B cell (primary cell): ENCODE data around the gene DOCK4. TPM values are rescaled to one million over a fixed set of nuclear protein-coding genes. Genes with fewer than 3 reads are reported as not detected.

Source experiments
- ATAC-seq: fragments of 200-7000 bp; cut with Tn5 transposase; one replicate; pipeline ENCODE4 v1.10.0; 2021; ENCODE audit warnings: low read depth, mild to moderate bottlenecking, moderate number of reproducible peaks, moderate library complexity
- CTCF ChIA-PET: fragments of 350-600 bp; sonication (Branson Sonifier 250); formaldehyde crosslinking; loops from one replicate; lab custom pipeline; 2021; ENCODE audit warnings: antibody characterized with exemption, inconsistent platforms; lab: Charles Lee
- POLR2A ChIA-PET: fragments of 350-600 bp; sonication (Branson Sonifier 250); formaldehyde crosslinking; loops from one replicate; lab custom pipeline; 2021; ENCODE audit warnings: antibody characterized with exemption; lab: Charles Lee
- DNase-seq: peaks from one replicate; pipeline ENCODE4 v3.0.0; 2013
- H2AFZ ChIP-seq: 2 replicates; pipeline ENCODE4 v1.6.1; 2012; ENCODE audit warnings: mild to moderate bottlenecking, low read depth, low read length; ENCODE audit not compliant: insufficient read depth, poor library complexity, severe bottlenecking
- H3K27ac ChIP-seq, 2 donors: 1 replicate in 1 of 2; 2 replicates in 1 of 2; pipeline ENCODE4 v1.5.1; 2012 to 2013; ENCODE audit warnings: low read length in 2 of 2, mild to moderate bottlenecking in 2 of 2, moderate library complexity in 1 of 2
- H3K27me3 ChIP-seq, 4 experiments: fragments of 200-600 bp in 1 of 4; sonication (generic) in 1 of 4; replicated peaks in 1 of 4; 1 replicate in 2 of 4; 2 replicates in 2 of 4; pipeline versions ENCODE4 v1.6.1 to v1.7.0; 2013 to 2016; ENCODE audit warnings: low read length in 3 of 4, mild to moderate bottlenecking in 2 of 4, mixed read lengths in 1 of 4, moderate library complexity in 1 of 4; ENCODE audit not compliant: insufficient read depth in 4 of 4, control insufficient read depth in 3 of 4; ENCODE audit errors: control extremely low read depth in 1 of 4
- H3K36me3 ChIP-seq, 2 experiments: replicated peaks in 1 of 2; 1 replicate in 1 of 2; 2 replicates in 1 of 2; pipeline versions ENCODE4 v1.6.1 to v1.7.1; 2013; ENCODE audit warnings: low read length in 1 of 2; ENCODE audit not compliant: insufficient read depth in 2 of 2, control insufficient read depth in 1 of 2; ENCODE audit errors: control extremely low read depth in 1 of 2, extremely low read depth in 1 of 2
- H3K4me1 ChIP-seq, 2 donors: fragments of 200-600 bp in 1 of 2; sonication (generic) in 1 of 2; 1 replicate in 1 of 2; 2 replicates in 1 of 2; pipeline versions ENCODE4 v1.5.1 to v1.6.1; 2013 to 2017; ENCODE audit warnings: low read length in 2 of 2; ENCODE audit not compliant: control insufficient read depth in 2 of 2, insufficient read depth in 2 of 2
- H3K4me2 ChIP-seq: replicated peaks from 2 replicates; pipeline ENCODE3; 2012; ENCODE audit warnings: mild to moderate bottlenecking, low read depth, low read length; ENCODE audit not compliant: poor library complexity, severe bottlenecking
- H3K4me3 ChIP-seq, 5 experiments: fragments of 200-600 bp in 1 of 5; sonication (generic) in 1 of 5; 1 replicate in 3 of 5; 2 replicates in 2 of 5; pipeline versions ENCODE4 v1.5.1 to v1.7.0; 2011 to 2016; ENCODE audit warnings: low read length in 4 of 5, mild to moderate bottlenecking in 4 of 5, low read depth in 2 of 5, control low read depth in 1 of 5, moderate library complexity in 1 of 5; ENCODE audit not compliant: insufficient read depth in 1 of 5; ENCODE audit errors: control extremely low read depth in 1 of 5, extremely low read depth in 1 of 5
- H3K79me2 ChIP-seq: fragments of 200-600 bp; sonication (generic); one replicate; pipeline ENCODE4 v1.6.0; 2016; ENCODE audit warnings: low read length; ENCODE audit not compliant: control insufficient read depth, insufficient read depth
- H3K9ac ChIP-seq: fragments of 200-600 bp; sonication (generic); 2 replicates; pipeline ENCODE4 v1.6.1; 2017; ENCODE audit warnings: mild to moderate bottlenecking, low read length, moderate library complexity
- H3K9me3 ChIP-seq, 3 donors: one replicate each; pipeline versions ENCODE4 v1.6.1 to v1.7.1; 2013; ENCODE audit warnings: low read length in 2 of 3; ENCODE audit not compliant: control insufficient read depth in 2 of 3, insufficient read depth in 1 of 3; ENCODE audit errors: control extremely low read depth in 1 of 3
- H4K20me1 ChIP-seq: 2 replicates; pipeline ENCODE4 v1.6.0; 2012; ENCODE audit warnings: mild to moderate bottlenecking, low read length; ENCODE audit not compliant: insufficient read depth, control insufficient read depth, poor library complexity, severe bottlenecking
- H3K27ac Mint-ChIP-seq: one replicate; pipeline ENCODE4 v1.8.0; 2021; ENCODE audit warnings: mixed read lengths
- H3K27me3 Mint-ChIP-seq: one replicate; pipeline ENCODE4 v1.8.0; 2021; ENCODE audit warnings: mixed read lengths
- H3K4me1 Mint-ChIP-seq: one replicate; pipeline ENCODE4 v1.8.0; 2021; ENCODE audit warnings: mixed read lengths
- H3K4me3 Mint-ChIP-seq: one replicate; pipeline ENCODE4 v1.8.0; 2021; ENCODE audit warnings: mixed read lengths
- H3K9me3 Mint-ChIP-seq: one replicate; pipeline ENCODE4 v1.8.0; 2022; ENCODE audit warnings: mixed read lengths; ENCODE audit not compliant: insufficient read depth
- EZH2 ChIP-seq: IDR thresholded peaks from 2 replicates; pipeline ENCODE4 v1.6.1; 2012; ENCODE audit warnings: borderline replicate concordance, low read depth, mild to moderate bottlenecking, moderate library complexity, low read length; ENCODE audit not compliant: insufficient read depth, poor library complexity, severe bottlenecking
- WGBS: methylation state at CpG from one replicate; pipeline ENCODE4 v1.1.5; 2013; ENCODE audit warnings: missing lambda C conversion rate; ENCODE audit not compliant: insufficient coverage; 5-methylcytosine and 5-hydroxymethylcytosine counted together
- intact Hi-C: fragments of 100-400 bp; cut with micrococcal nuclease; formaldehyde crosslinking; loops from one replicate; pipeline ENCODE4 v1.10.0; 2022
- polyA plus RNA-seq: library from polyadenylated mRNA; depleted of rRNA; stranded (reverse); fragments of >200 nt; gene quantifications from 2 replicates; pipeline ENCODE4 v1.2.3, GENCODE V29; 2012
- total RNA-seq, 2 donors: library from RNA; stranded (reverse); fragments of 120-200 nt in 1 of 2; gene quantifications; 1 replicate in 1 of 2; 2 replicates in 1 of 2; pipeline versions ENCODE4 v1.2.3 to v1.2.4, GENCODE V29; 2013 to 2022
- TF ChIP-seq, protein P1 (sequence below): fragments of 200-600 bp; IDR thresholded peaks from one replicate; pipeline ENCODE4 v1.8.0; 2022; ENCODE audit warnings: antibody characterized with exemption, mild to moderate bottlenecking

DOCK4 gene
- total and polyA plus RNA-seq, 2 donors (not counting 1 experiment from before 2014, with no cell fraction given): 0.03 to 4.1 TPM

GRCh38 chr7:112211348-112211907 lies 5.2 kb upstream of the DOCK4 start:
- DNase-seq (no peak), ATAC-seq (no peak)
- Histone ChIP-seq H3K36me3 (no peaks in the 10 kb centered on the region), H3K4me3 (no peak overlapping the region), H3K9me3 (no peaks in the 10 kb centered on the region), H3K27ac (no peak overlapping the region), H3K4me1 (peaks cover 8 to 10% of the 10 kb centered on the region in 2 donors), H3K9ac (no peak overlapping the region), H3K27me3 (no peaks in the 10 kb centered on the region), H4K20me1 (peaks cover 12% of the 10 kb centered on the region), H3K4me2 (no peak overlapping the region), H2AFZ (no peak overlapping the region), H3K79me2 (peaks cover 95% of the 10 kb centered on the region)
- Mint-ChIP-seq H3K4me1 (peaks cover 28% of the 10 kb centered on the region), H3K27ac (no peak overlapping the region), H3K9me3 (no peaks in the 10 kb centered on the region), H3K27me3 (no peaks in the 10 kb centered on the region), H3K4me3 (no peak overlapping the region)
- ChIA-PET CTCF (no interaction called here), POLR2A (no interaction called here)
- no CpG with 5 or more reads among the region's 1 CpG for WGBS
- TF ChIP-seq EZH2: no peak
- TF ChIP-seq, protein P1, sequence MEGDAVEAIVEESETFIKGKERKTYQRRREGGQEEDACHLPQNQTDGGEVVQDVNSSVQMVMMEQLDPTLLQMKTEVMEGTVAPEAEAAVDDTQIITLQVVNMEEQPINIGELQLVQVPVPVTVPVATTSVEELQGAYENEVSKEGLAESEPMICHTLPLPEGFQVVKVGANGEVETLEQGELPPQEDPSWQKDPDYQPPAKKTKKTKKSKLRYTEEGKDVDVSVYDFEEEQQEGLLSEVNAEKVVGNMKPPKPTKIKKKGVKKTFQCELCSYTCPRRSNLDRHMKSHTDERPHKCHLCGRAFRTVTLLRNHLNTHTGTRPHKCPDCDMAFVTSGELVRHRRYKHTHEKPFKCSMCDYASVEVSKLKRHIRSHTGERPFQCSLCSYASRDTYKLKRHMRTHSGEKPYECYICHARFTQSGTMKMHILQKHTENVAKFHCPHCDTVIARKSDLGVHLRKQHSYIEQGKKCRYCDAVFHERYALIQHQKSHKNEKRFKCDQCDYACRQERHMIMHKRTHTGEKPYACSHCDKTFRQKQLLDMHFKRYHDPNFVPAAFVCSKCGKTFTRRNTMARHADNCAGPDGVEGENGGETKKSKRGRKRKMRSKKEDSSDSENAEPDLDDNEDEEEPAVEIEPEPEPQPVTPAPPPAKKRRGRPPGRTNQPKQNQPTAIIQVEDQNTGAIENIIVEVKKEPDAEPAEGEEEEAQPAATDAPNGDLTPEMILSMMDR: no peak
- intact Hi-C loops: no loop called here

DNA sequence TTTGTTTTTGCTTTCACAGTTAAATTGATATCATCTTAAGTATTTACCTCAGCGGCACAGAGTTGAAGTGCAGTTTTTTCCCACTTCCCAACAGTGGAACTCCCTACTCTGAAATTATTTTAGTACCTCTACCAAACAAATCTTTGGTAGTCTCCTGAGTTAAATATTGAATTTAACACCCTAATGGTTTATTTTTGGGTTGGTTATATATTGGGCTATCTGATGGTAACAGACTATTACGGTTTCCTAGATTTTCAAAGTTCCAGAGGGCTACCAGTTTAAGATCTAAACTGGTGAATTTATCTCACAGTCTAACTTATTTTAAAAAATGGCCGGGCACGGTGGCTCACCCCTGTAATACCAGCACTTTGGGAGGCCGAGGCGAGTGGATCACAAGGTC lies 1.6 kb upstream of the DOCK4 start:
- Mint-ChIP-seq H3K4me1 (peaks cover 47% of the 10 kb centered on the region), H3K27ac (no peak overlapping the region), H3K27me3 (peaks cover 16% of the 10 kb centered on the region), H3K4me3 (peak overlapping the region; percentile 91), H3K9me3 (no peaks in the 10 kb centered on the region)
- ChIA-PET POLR2A (no interaction called here), CTCF (no interaction called here)
- DNase-seq (no peak), ATAC-seq (no peak)
- no peak for TF ChIP-seq EZH2
- TF ChIP-seq, protein P1: no peak
- H4K20me1 ChIP-seq: peaks cover 6% of the 10 kb centered on the region
- H3K36me3 ChIP-seq: no peaks in the 10 kb centered on the region
- H3K9ac ChIP-seq: no peak overlapping the region
- H3K9me3 ChIP-seq: no peaks in the 10 kb centered on the region
- WGBS: 100% methylated on average over 4 of the region's 6 CpGs
- intact Hi-C loops: loop anchor here (2.0 kb wide), 2 partner anchors 127 to 583 kb away; partner anchors contain the start of gene TMEM168
- no peak overlapping the region for H3K27ac ChIP-seq
- no peak overlapping the region for H3K4me3 ChIP-seq
- peaks cover 72% of the 10 kb centered on the region for H3K79me2 ChIP-seq
- H2AFZ ChIP-seq: no peak overlapping the region
- H3K4me2 ChIP-seq: peak overlapping the region; percentile 99
- peaks cover 27 to 29% of the 10 kb centered on the region in 2 donors for H3K4me1 ChIP-seq
- H3K27me3 ChIP-seq: peaks cover 0 to 25% (median 19%) of the 10 kb centered on the region in 4 experiments
